ENCODE data around the gene RTF1. TPM values are rescaled to one million over a fixed set of nuclear protein-coding genes. Genes with fewer than 3 reads are reported as not detected.
A peak's percentile ranks its signal among the peaks of the same experiment; 100 is the strongest.

RTF1 gene
- polyA plus RNA-seq, 1 donor (not counting 4 experiments of a cell fraction or from before 2014, with no cell fraction given): 28.5 TPM

- peaks cover 2% of the 10 kb centered on the region for H4K20me1 ChIP-seq (ENCODE audit: control insufficient read depth, extremely low read depth, insufficient read depth, low read length)
- H3K4me3 ChIP-seq (ENCODE audit: control insufficient read depth in 2 of 3, extremely low read depth in 1 of 3, insufficient read depth in 2 of 3, low read depth in 1 of 3, low read length in 3 of 3): no peak overlapping the region
- FAIRE-seq (no peak), DNase-seq (ENCODE audit: low read depth, low spot score) (no peak)
- no peak overlapping the region for H2AFZ ChIP-seq (ENCODE audit: control insufficient read depth, low read length)
- dilution Hi-C loops (cut with MboI; ENCODE audit: extremely low pct_ligation_motif_present, low sequenced_read_pairs): no loop called here
- peaks cover 23% of the 10 kb centered on the region for H3K4me1 ChIP-seq (ENCODE audit: control insufficient read depth, extremely low read depth, insufficient read depth, low read length)
- H3K4me2 ChIP-seq (ENCODE audit: control insufficient read depth, extremely low read depth, insufficient read depth, low read depth, low read length): no peak overlapping the region
- no peaks in the 10 kb centered on the region for H3K79me2 ChIP-seq (ENCODE audit: control insufficient read depth, insufficient read depth, low read length)
- peaks cover 59% of the 10 kb centered on the region for H3K27me3 ChIP-seq (ENCODE audit: control insufficient read depth, extremely low read depth, insufficient read depth, low read length)
- no peak overlapping the region for H3K27ac ChIP-seq (ENCODE audit: control insufficient read depth, insufficient read depth, low read length)
- no peaks in the 10 kb centered on the region for H3K36me3 ChIP-seq (ENCODE audit: control insufficient read depth in 2 of 2, extremely low read depth in 1 of 2, insufficient read depth in 2 of 2, low read length in 2 of 2)
- no peaks in the 10 kb centered on the region for H3K9me3 ChIP-seq (ENCODE audit: control insufficient read depth, low read depth, low read length)
- H3K9me1 ChIP-seq (ENCODE audit: control insufficient read depth, extremely low read depth, insufficient read depth, low read length): no peaks in the 10 kb centered on the region
- TF ChIP-seq, protein P1, sequence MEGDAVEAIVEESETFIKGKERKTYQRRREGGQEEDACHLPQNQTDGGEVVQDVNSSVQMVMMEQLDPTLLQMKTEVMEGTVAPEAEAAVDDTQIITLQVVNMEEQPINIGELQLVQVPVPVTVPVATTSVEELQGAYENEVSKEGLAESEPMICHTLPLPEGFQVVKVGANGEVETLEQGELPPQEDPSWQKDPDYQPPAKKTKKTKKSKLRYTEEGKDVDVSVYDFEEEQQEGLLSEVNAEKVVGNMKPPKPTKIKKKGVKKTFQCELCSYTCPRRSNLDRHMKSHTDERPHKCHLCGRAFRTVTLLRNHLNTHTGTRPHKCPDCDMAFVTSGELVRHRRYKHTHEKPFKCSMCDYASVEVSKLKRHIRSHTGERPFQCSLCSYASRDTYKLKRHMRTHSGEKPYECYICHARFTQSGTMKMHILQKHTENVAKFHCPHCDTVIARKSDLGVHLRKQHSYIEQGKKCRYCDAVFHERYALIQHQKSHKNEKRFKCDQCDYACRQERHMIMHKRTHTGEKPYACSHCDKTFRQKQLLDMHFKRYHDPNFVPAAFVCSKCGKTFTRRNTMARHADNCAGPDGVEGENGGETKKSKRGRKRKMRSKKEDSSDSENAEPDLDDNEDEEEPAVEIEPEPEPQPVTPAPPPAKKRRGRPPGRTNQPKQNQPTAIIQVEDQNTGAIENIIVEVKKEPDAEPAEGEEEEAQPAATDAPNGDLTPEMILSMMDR (optimal IDR thresholded peaks at IDR 0.05 in 1 of 3, IDR thresholded peaks at IDR 0.05 in 1 of 3, conservative IDR thresholded peaks at IDR 0.05 in 1 of 3; ENCODE audit: extremely low read depth in 1 of 3, insufficient read depth in 2 of 3, low read length in 3 of 3): no peak
- no peak for TF ChIP-seq EZH2 (IDR thresholded peaks at IDR 0.05; ENCODE audit: low read length)
- H3K9ac ChIP-seq (ENCODE audit: control insufficient read depth, extremely low read depth, insufficient read depth, low read length): no peak overlapping the region
These were observed 88.9 kb downstream of the RTF1 start for GRCh38 chr15:41505776-41506175.

DNA sequence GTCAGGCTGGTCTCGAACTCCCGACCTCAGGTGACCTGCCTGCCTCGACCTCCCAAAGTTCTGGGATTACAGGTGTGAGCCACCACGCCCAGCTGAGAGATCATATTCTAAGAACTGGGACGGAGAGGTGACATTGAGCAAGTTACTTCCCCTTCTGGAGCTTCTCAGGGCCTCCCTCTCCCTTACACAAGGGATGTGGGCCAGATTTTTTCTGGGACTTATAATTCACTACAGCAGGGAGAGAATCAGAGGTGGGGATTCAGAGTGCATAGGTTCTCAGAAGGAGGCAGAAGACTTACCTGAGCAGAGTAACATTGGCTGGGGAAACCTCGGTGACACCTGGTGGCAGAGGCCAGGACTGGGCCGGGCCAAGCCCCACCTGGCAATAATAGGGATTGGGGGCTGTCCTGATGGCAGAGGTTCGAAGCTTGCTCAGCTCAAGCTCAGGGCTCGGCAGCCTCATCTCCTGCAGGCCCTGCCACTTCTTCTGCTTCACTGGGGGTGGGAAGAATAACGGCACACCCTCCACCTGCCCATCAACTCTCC lies 90.0 kb downstream of the RTF1 start:
- Histone ChIP-seq H3K27ac (ENCODE audit: control insufficient read depth, insufficient read depth, low read length) (no peak overlapping the region), H3K79me2 (ENCODE audit: control insufficient read depth, insufficient read depth, low read length) (no peaks in the 10 kb centered on the region), H3K9ac (ENCODE audit: control insufficient read depth, extremely low read depth, insufficient read depth, low read length) (no peak overlapping the region), H2AFZ (ENCODE audit: control insufficient read depth, low read length) (no peak overlapping the region), H3K4me3 (ENCODE audit: control insufficient read depth in 2 of 3, extremely low read depth in 1 of 3, insufficient read depth in 2 of 3, low read depth in 1 of 3, low read length in 3 of 3) (no peak overlapping the region), H3K9me1 (ENCODE audit: control insufficient read depth, extremely low read depth, insufficient read depth, low read length) (no peaks in the 10 kb centered on the region), H4K20me1 (ENCODE audit: control insufficient read depth, extremely low read depth, insufficient read depth, low read length) (peaks cover 2% of the 10 kb centered on the region), H3K27me3 (ENCODE audit: control insufficient read depth, extremely low read depth, insufficient read depth, low read length) (peaks cover 60% of the 10 kb centered on the region), H3K9me3 (ENCODE audit: control insufficient read depth, low read depth, low read length) (no peaks in the 10 kb centered on the region), H3K4me1 (ENCODE audit: control insufficient read depth, extremely low read depth, insufficient read depth, low read length) (peaks cover 19% of the 10 kb centered on the region), H3K4me2 (ENCODE audit: control insufficient read depth, extremely low read depth, insufficient read depth, low read depth, low read length) (no peak overlapping the region), H3K36me3 (ENCODE audit: control insufficient read depth in 2 of 2, extremely low read depth in 1 of 2, insufficient read depth in 2 of 2, low read length in 2 of 2) (no peaks in the 10 kb centered on the region)
- TF ChIP-seq, protein P1 (optimal IDR thresholded peaks at IDR 0.05 in 1 of 3, IDR thresholded peaks at IDR 0.05 in 1 of 3, conservative IDR thresholded peaks at IDR 0.05 in 1 of 3; ENCODE audit: extremely low read depth in 1 of 3, insufficient read depth in 2 of 3, low read length in 3 of 3): peak in 2 of 3 experiments; percentile 12 to 46
- no peak for TF ChIP-seq EZH2 (IDR thresholded peaks at IDR 0.05; ENCODE audit: low read length)
- DNase-seq (ENCODE audit: low read depth, low spot score) (no peak), FAIRE-seq (no peak)
- dilution Hi-C loops (cut with MboI; ENCODE audit: extremely low pct_ligation_motif_present, low sequenced_read_pairs): no loop called here

Measured in keratinocyte (primary cell).